DOHH2 (cell line): ENCODE measurements around the gene TCF7.

ENCODE experiments used
- H3F3A ChIP-seq: fragments of 200-600 bp; sonication (generic), shearing (Covaris generic); 2 replicates; pipeline ENCODE4 v1.6.0; 2016; ENCODE audit warnings: antibody characterized with exemption, mild to moderate bottlenecking; ENCODE audit not compliant: control insufficient read depth, insufficient read depth
- H3K27ac ChIP-seq: fragments of 200-600 bp; sonication (generic); 2 replicates; pipeline ENCODE4 v1.5.1; 2014; ENCODE audit warnings: low read depth, mild to moderate bottlenecking, low read length, moderate library complexity
- H3K27me3 ChIP-seq: fragments of 200-600 bp; sonication (generic); 2 replicates; pipeline ENCODE4 v1.6.1; 2014; ENCODE audit warnings: mild to moderate bottlenecking, low read length, mixed read lengths; ENCODE audit not compliant: control insufficient read depth
- H3K36me3 ChIP-seq: fragments of 200-600 bp; sonication (generic); 2 replicates; pipeline ENCODE4 v1.6.1; 2014; ENCODE audit warnings: mild to moderate bottlenecking, low read length, moderate library complexity, mixed read lengths; ENCODE audit not compliant: control insufficient read depth
- H3K4me1 ChIP-seq: fragments of 200-600 bp; sonication (generic); 2 replicates; pipeline ENCODE4 v1.6.1; 2014; ENCODE audit warnings: mild to moderate bottlenecking, low read length, mixed read lengths; ENCODE audit not compliant: control insufficient read depth
- H3K4me2 ChIP-seq: fragments of 200-600 bp; sonication (generic); 2 replicates; pipeline ENCODE4 v1.6.0; 2014; ENCODE audit warnings: mild to moderate bottlenecking, low read length, moderate library complexity
- H3K4me3 ChIP-seq: fragments of 200-600 bp; sonication (generic); 2 replicates; pipeline ENCODE4 v1.5.1; 2014; ENCODE audit warnings: mild to moderate bottlenecking, low read length, mixed read lengths
- H3K79me2 ChIP-seq: fragments of 200-600 bp; sonication (generic); 2 replicates; pipeline ENCODE4 v1.6.1; 2014; ENCODE audit warnings: mild to moderate bottlenecking, low read length, mixed read lengths; ENCODE audit not compliant: control insufficient read depth
- H3K9me2 ChIP-seq: fragments of 200-600 bp; sonication (generic); replicated peaks from 2 replicates; pipeline ENCODE4 v1.6.1; 2014; ENCODE audit warnings: mild to moderate bottlenecking, low read length, mixed read lengths; ENCODE audit not compliant: control insufficient read depth
- H3K9me3 ChIP-seq: fragments of 200-600 bp; sonication (generic); 2 replicates; pipeline ENCODE4 v1.6.1; 2014; ENCODE audit warnings: antibody characterized with exemption, low read length, mixed read lengths; ENCODE audit not compliant: control insufficient read depth, insufficient read depth
- H4K20me1 ChIP-seq: fragments of 200-600 bp; sonication (generic); 2 replicates; pipeline ENCODE4 v1.6.0; 2014; ENCODE audit warnings: low read depth, mild to moderate bottlenecking, antibody characterized with exemption, low read length, moderate library complexity; ENCODE audit not compliant: control insufficient read depth, insufficient read depth
- CTCF ChIP-seq: fragments of 200-600 bp; sonication (generic); IDR thresholded peaks from one replicate; pipeline ENCODE4 v1.5.1; 2014; ENCODE audit warnings: antibody characterized with exemption, mild to moderate bottlenecking, low read depth, low read length; ENCODE audit not compliant: poor library complexity, severe bottlenecking
- EZH2phosphoT487 ChIP-seq: fragments of 200-600 bp; sonication (generic); IDR thresholded peaks from 2 replicates; pipeline ENCODE4 v1.6.1; 2017; ENCODE audit warnings: borderline replicate concordance, mild to moderate bottlenecking, antibody characterized with exemption, low read length, moderate library complexity, mixed read lengths

TCF7 gene

GRCh38 chr5:134099939-134100282 is 14.6 kb upstream of the TCF7 start:
- H3K4me2 ChIP-seq, result peak overlapping the region; percentile 28; the same call in 1 of the 2 replicates
- TF ChIP-seq EZH2phosphoT487 (no peak), CTCF (no peak)
- H3K9me3 ChIP-seq, result no peaks in the 10 kb centered on the region
- no peaks in the 10 kb centered on the region for H3K9me2 ChIP-seq
- no peaks in the 10 kb centered on the region for H3K79me2 ChIP-seq
- no peaks in the 10 kb centered on the region for H3K36me3 ChIP-seq
- no peak overlapping the region for H3K27ac ChIP-seq
- H4K20me1 ChIP-seq, result no peaks in the 10 kb centered on the region
- H3F3A ChIP-seq, result no peaks in the 10 kb centered on the region
- H3K27me3 ChIP-seq, result peaks cover 7% of the 10 kb centered on the region
- no peak overlapping the region for H3K4me3 ChIP-seq
- H3K4me1 ChIP-seq, result peaks cover 12% of the 10 kb centered on the region

GRCh38 chr5:134100283-134101091 is 14.0 kb upstream of the TCF7 start:
- H3K4me1 ChIP-seq, result peaks cover 12% of the 10 kb centered on the region
- H4K20me1 ChIP-seq, result no peaks in the 10 kb centered on the region
- TF ChIP-seq EZH2phosphoT487 (no peak), CTCF (no peak)
- no peaks in the 10 kb centered on the region for H3K36me3 ChIP-seq
- no peaks in the 10 kb centered on the region for H3K9me3 ChIP-seq
- H3K9me2 ChIP-seq, result no peaks in the 10 kb centered on the region
- no peaks in the 10 kb centered on the region for H3F3A ChIP-seq
- no peak overlapping the region for H3K4me3 ChIP-seq
- no peaks in the 10 kb centered on the region for H3K79me2 ChIP-seq
- no peak overlapping the region for H3K27ac ChIP-seq
- peaks cover 13% of the 10 kb centered on the region for H3K27me3 ChIP-seq
- H3K4me2 ChIP-seq, result peak overlapping the region; percentile 28; the same call in 1 of the 2 replicates

GRCh38 chr5:134101686-134102439 is 12.6 kb upstream of the TCF7 start:
- H3K4me3 ChIP-seq, result no peak overlapping the region
- no peak for TF ChIP-seq EZH2phosphoT487
- peak; percentile 87 for TF ChIP-seq CTCF
- H3K27ac ChIP-seq, result no peak overlapping the region
- H3K27me3 ChIP-seq, result peaks cover 18% of the 10 kb centered on the region
- no peaks in the 10 kb centered on the region for H4K20me1 ChIP-seq
- no peaks in the 10 kb centered on the region for H3K36me3 ChIP-seq
- H3K9me3 ChIP-seq, result no peaks in the 10 kb centered on the region
- H3K4me1 ChIP-seq, result peaks cover 12% of the 10 kb centered on the region
- H3K79me2 ChIP-seq, result no peaks in the 10 kb centered on the region
- H3K4me2 ChIP-seq, result no peak overlapping the region
- no peaks in the 10 kb centered on the region for H3K9me2 ChIP-seq
- no peaks in the 10 kb centered on the region for H3F3A ChIP-seq
